Neural cell (in vitro differentiated cells): ENCODE results near the gene TMEM184B. TPM values are rescaled to one million over a fixed set of nuclear protein-coding genes. Genes with fewer than 3 reads are reported as not detected.

Experiments
- H2AFZ ChIP-seq: fragments of 200-600, 300-800 bp; sonication (generic), shearing (Covaris generic); 2 replicates; pipeline ENCODE4 v1.6.0; 2014; ENCODE audit warnings: low read depth, mild to moderate bottlenecking, antibody characterized with exemption, low read length, moderate library complexity
- H3F3A ChIP-seq: fragments of 200-600 bp; shearing (Covaris generic); 2 replicates; pipeline ENCODE4 v1.6.1; 2016; ENCODE audit warnings: mild to moderate bottlenecking, moderate library complexity, mixed read lengths, antibody characterized with exemption, low read length; ENCODE audit not compliant: insufficient read depth, poor library complexity, severe bottlenecking
- H3K27ac ChIP-seq: fragments of 200-600, 300-800 bp; sonication (generic), shearing (Covaris generic); 2 replicates; pipeline ENCODE4 v1.5.1; 2014; ENCODE audit warnings: mild to moderate bottlenecking, low read length, moderate library complexity
- H3K27me3 ChIP-seq: fragments of 300-800, 200-600 bp; sonication (generic), shearing (Covaris generic); 2 replicates; pipeline ENCODE4 v1.6.0; 2014; ENCODE audit warnings: mild to moderate bottlenecking, low read depth, low read length, moderate library complexity; ENCODE audit not compliant: insufficient read depth
- H3K36me3 ChIP-seq: fragments of 300-800, 200-600 bp; sonication (generic), shearing (Covaris generic); 2 replicates; pipeline ENCODE4 v1.5.1; 2014; ENCODE audit warnings: mild to moderate bottlenecking, antibody characterized with exemption, low read length, moderate library complexity; ENCODE audit not compliant: insufficient read depth
- H3K4me2 ChIP-seq: fragments of 300-800, 200-600 bp; sonication (generic), shearing (Covaris generic); 2 replicates; pipeline ENCODE4 v1.6.0; 2014; ENCODE audit warnings: mild to moderate bottlenecking, low read length
- H3K4me3 ChIP-seq: fragments of 300-800, 200-600 bp; sonication (generic), shearing (Covaris generic); 2 replicates; pipeline ENCODE4 v1.5.1; 2014; ENCODE audit warnings: mild to moderate bottlenecking, low read length, moderate library complexity
- H3K79me2 ChIP-seq: fragments of 200-600 bp; shearing (Covaris generic); replicated peaks from 2 replicates; pipeline ENCODE4 v1.6.0; 2014; ENCODE audit warnings: mild to moderate bottlenecking, low read length, moderate library complexity; ENCODE audit not compliant: insufficient read depth
- H3K9ac ChIP-seq: fragments of 300-800, 200-600 bp; sonication (generic), shearing (Covaris generic); 2 replicates; pipeline ENCODE4 v1.6.1; 2016; ENCODE audit warnings: mild to moderate bottlenecking, low read length, mixed read lengths
- H3K9me2 ChIP-seq: fragments of 200-600 bp; shearing (Covaris generic); 2 replicates; pipeline ENCODE4 v1.6.1; 2016; ENCODE audit warnings: mild to moderate bottlenecking, low read length, mixed read lengths; ENCODE audit not compliant: insufficient read depth
- H3K9me3 ChIP-seq: fragments of 200-600, 300-800 bp; sonication (generic), shearing (Covaris generic); 2 replicates; pipeline ENCODE4 v1.6.1; 2016; ENCODE audit warnings: mild to moderate bottlenecking, mixed run types, low read length, moderate library complexity, mixed read lengths
- H4K20me1 ChIP-seq: fragments of 200-600 bp; shearing (Covaris generic); 2 replicates; pipeline ENCODE4 v1.6.1; 2016; ENCODE audit warnings: mild to moderate bottlenecking, mixed run types; ENCODE audit not compliant: insufficient read depth
- EP300 ChIP-seq: fragments of 450-650 bp; conservative IDR thresholded peaks from 2 replicates; pipeline ENCODE4 v1.6.1; 2014; ENCODE audit warnings: antibody characterized with exemption, mild to moderate bottlenecking, moderate library complexity; ENCODE audit not compliant: poor library complexity, severe bottlenecking
- EZH2 ChIP-seq: fragments of 200-600, 300-800 bp; shearing (Covaris generic), sonication (generic); IDR thresholded peaks from 2 replicates; pipeline ENCODE4 v1.6.1; 2014; ENCODE audit warnings: antibody characterized with exemption, low read length, borderline replicate concordance, mild to moderate bottlenecking; ENCODE audit not compliant: insufficient read depth, poor library complexity, severe bottlenecking
- MXI1 ChIP-seq: fragments of 450-650 bp; conservative IDR thresholded peaks from 2 replicates; pipeline ENCODE4 v1.6.1; 2014; ENCODE audit warnings: antibody characterized with exemption, mild to moderate bottlenecking; ENCODE audit not compliant: poor library complexity, severe bottlenecking
- POLR2AphosphoS5 ChIP-seq: IDR thresholded peaks from 2 replicates; pipeline ENCODE4 v1.6.1; 2012
- RAD21 ChIP-seq: fragments of 450-650 bp; conservative IDR thresholded peaks from 2 replicates; pipeline ENCODE4 v1.6.1; 2014; ENCODE audit warnings: antibody characterized with exemption, mild to moderate bottlenecking, moderate library complexity
- SMC3 ChIP-seq: fragments of 450-650 bp; conservative IDR thresholded peaks from 2 replicates; pipeline ENCODE4 v1.6.1; 2014; ENCODE audit warnings: antibody characterized with exemption, mild to moderate bottlenecking, moderate library complexity; ENCODE audit not compliant: poor library complexity
- TAF1 ChIP-seq: IDR thresholded peaks from 2 replicates; pipeline ENCODE4 v1.6.1; 2012; ENCODE audit warnings: low read depth
- polyA plus RNA-seq: library from polyadenylated mRNA; depleted of rRNA; stranded (reverse); fragments of >200 nt; gene quantifications from 2 replicates; pipeline ENCODE4 v1.2.3, GENCODE V29; 2014
- TF ChIP-seq, protein P1 (sequence below): fragments of 450-650 bp; IDR thresholded peaks from 2 replicates; pipeline ENCODE4 v1.5.1; 2014; ENCODE audit warnings: antibody characterized with exemption, mild to moderate bottlenecking, moderate library complexity; ENCODE audit not compliant: poor library complexity, severe bottlenecking
- TF ChIP-seq, protein P2 (sequence below): IDR thresholded peaks from 2 replicates; pipeline ENCODE4 v1.6.1; 2012; ENCODE audit warnings: borderline replicate concordance

Gene TMEM184B
- polyA plus RNA-seq, 1 donor from 2014 or later, result 19.7 TPM

DNA sequence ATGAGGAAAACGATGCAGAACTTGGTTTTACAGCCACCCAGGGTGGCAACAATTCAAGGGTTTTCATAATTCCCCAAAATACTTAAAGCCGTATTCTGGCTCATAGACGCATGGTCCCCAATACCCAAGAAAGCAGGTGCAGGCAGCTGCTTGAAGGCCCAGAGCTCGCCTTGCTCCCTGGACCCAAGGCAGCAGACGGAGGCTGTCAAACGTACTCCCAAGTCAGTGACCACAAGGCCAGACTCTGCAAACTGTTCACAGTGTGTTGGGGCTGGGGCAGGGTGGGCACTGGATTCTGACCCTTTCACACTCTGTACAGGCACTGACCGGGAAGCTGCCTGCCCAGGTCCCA is 21.5 kb downstream of the TMEM184B start:
- H3K79me2 ChIP-seq, result no peaks in the 10 kb centered on the region
- H3F3A ChIP-seq, result no peaks in the 10 kb centered on the region
- H3K4me3 ChIP-seq, result no peak overlapping the region
- no peak overlapping the region for H3K4me2 ChIP-seq
- H3K27me3 ChIP-seq, result no peaks in the 10 kb centered on the region
- H3K9me3 ChIP-seq, result no peaks in the 10 kb centered on the region
- TF ChIP-seq SMC3 (no peak), EP300 (no peak)
- no peak overlapping the region for H3K9ac ChIP-seq
- no peaks in the 10 kb centered on the region for H3K36me3 ChIP-seq
- no peaks in the 10 kb centered on the region for H3K9me2 ChIP-seq
- H3K27ac ChIP-seq, result no peak overlapping the region
- H4K20me1 ChIP-seq, result no peaks in the 10 kb centered on the region
- no peak overlapping the region for H2AFZ ChIP-seq

DNA sequence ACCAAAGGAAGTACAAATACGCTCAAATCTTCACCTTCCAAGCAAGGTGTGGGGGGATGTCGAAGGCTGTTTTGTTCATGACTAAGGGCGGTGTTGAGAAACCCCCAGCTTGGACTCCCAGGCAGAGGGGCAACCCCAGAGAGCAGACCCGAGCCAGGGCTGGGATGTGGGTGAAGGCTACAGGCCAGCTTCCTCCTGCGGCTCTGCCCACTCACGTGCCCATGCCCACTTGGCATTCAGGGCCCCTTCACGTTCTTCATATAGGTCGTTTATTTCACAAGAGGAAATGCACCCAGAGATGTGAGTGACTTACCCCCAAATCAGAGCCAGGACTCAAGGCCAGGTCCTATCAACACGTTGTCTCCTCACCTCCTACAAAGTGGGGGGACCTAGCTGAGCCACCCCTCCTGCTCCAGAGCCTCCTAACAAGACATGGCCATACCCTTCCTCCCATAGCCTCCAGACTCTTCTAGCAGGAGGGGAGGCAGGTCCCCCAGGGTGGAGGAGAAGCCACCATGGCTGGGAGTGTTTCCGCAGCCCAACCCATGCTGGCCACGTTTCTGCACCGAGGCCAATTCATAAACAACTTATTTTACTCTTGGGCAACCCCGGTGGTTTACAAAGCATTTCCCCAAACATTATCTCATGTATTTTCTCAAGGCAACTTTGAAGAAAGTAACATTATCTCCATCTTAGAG is 22.0 kb downstream of the TMEM184B start:
- no peak for TF ChIP-seq MXI1
- no peak for TF ChIP-seq SMC3
- no peak for TF ChIP-seq POLR2AphosphoS5
- no peak for TF ChIP-seq EP300
- TF ChIP-seq, protein P1, sequence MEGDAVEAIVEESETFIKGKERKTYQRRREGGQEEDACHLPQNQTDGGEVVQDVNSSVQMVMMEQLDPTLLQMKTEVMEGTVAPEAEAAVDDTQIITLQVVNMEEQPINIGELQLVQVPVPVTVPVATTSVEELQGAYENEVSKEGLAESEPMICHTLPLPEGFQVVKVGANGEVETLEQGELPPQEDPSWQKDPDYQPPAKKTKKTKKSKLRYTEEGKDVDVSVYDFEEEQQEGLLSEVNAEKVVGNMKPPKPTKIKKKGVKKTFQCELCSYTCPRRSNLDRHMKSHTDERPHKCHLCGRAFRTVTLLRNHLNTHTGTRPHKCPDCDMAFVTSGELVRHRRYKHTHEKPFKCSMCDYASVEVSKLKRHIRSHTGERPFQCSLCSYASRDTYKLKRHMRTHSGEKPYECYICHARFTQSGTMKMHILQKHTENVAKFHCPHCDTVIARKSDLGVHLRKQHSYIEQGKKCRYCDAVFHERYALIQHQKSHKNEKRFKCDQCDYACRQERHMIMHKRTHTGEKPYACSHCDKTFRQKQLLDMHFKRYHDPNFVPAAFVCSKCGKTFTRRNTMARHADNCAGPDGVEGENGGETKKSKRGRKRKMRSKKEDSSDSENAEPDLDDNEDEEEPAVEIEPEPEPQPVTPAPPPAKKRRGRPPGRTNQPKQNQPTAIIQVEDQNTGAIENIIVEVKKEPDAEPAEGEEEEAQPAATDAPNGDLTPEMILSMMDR, result no peak
- TF ChIP-seq, protein P2, sequence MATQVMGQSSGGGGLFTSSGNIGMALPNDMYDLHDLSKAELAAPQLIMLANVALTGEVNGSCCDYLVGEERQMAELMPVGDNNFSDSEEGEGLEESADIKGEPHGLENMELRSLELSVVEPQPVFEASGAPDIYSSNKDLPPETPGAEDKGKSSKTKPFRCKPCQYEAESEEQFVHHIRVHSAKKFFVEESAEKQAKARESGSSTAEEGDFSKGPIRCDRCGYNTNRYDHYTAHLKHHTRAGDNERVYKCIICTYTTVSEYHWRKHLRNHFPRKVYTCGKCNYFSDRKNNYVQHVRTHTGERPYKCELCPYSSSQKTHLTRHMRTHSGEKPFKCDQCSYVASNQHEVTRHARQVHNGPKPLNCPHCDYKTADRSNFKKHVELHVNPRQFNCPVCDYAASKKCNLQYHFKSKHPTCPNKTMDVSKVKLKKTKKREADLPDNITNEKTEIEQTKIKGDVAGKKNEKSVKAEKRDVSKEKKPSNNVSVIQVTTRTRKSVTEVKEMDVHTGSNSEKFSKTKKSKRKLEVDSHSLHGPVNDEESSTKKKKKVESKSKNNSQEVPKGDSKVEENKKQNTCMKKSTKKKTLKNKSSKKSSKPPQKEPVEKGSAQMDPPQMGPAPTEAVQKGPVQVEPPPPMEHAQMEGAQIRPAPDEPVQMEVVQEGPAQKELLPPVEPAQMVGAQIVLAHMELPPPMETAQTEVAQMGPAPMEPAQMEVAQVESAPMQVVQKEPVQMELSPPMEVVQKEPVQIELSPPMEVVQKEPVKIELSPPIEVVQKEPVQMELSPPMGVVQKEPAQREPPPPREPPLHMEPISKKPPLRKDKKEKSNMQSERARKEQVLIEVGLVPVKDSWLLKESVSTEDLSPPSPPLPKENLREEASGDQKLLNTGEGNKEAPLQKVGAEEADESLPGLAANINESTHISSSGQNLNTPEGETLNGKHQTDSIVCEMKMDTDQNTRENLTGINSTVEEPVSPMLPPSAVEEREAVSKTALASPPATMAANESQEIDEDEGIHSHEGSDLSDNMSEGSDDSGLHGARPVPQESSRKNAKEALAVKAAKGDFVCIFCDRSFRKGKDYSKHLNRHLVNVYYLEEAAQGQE, result no peak
- TF ChIP-seq RAD21, result no peak
- no peak for TF ChIP-seq TAF1
- no peak for TF ChIP-seq EZH2
- H3F3A ChIP-seq, result no peaks in the 10 kb centered on the region
- H3K4me3 ChIP-seq, result no peak overlapping the region
- no peaks in the 10 kb centered on the region for H4K20me1 ChIP-seq
- no peak overlapping the region for H2AFZ ChIP-seq
- no peaks in the 10 kb centered on the region for H3K79me2 ChIP-seq
- no peaks in the 10 kb centered on the region for H3K27me3 ChIP-seq
- no peaks in the 10 kb centered on the region for H3K36me3 ChIP-seq
- no peak overlapping the region for H3K9ac ChIP-seq
- H3K27ac ChIP-seq, result no peak overlapping the region
- H3K4me2 ChIP-seq, result no peak overlapping the region
- no peaks in the 10 kb centered on the region for H3K9me3 ChIP-seq
- no peaks in the 10 kb centered on the region for H3K9me2 ChIP-seq
